NCI-H460 (cell line): ENCODE results near the gene SLC26A11. TPM values are rescaled to one million over a fixed set of nuclear protein-coding genes. Genes with fewer than 3 reads are reported as not detected.
"Not testable (repeated sequence)": the region's sequence is repeated elsewhere in the genome, so short reads cannot be mapped to it uniquely, and the experiment has no call there.

ENCODE experiments used
- DNase-seq: peaks from one replicate; pipeline ENCODE4 v3.0.0-alpha.2; 2016; ENCODE audit warnings: low read depth; ENCODE audit errors: extremely low read depth
- total RNA-seq: library from RNA; depleted of rRNA; stranded (reverse); fragments of >200 nt; shearing (Covaris generic); gene quantifications from 2 replicates; pipeline ENCODE4 v1.2.3, GENCODE V29; 2014

SLC26A11 gene
- total RNA-seq, 1 experiment from 2014 or later = 7.6 TPM

DNA sequence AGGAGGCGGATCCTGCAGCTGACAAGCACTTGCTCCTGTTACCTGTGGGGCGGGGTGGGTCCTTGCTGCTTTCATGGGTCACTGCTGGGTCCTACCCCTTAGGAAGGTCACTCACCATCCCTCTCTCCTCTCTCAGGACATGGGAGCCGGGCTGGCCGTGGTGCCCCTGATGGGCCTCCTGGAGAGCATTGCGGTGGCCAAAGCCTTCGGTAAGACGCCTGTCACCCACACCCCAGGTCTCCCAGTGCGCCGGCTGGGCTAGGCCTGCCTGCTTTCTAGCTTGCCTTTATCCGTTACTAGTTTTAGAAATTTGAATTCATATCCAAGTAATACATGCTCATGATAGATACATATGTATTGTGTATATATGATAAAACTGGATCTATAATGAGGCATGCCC, 17.2 kb downstream of the SLC26A11 start:
- DNase-seq = no peak

DNA sequence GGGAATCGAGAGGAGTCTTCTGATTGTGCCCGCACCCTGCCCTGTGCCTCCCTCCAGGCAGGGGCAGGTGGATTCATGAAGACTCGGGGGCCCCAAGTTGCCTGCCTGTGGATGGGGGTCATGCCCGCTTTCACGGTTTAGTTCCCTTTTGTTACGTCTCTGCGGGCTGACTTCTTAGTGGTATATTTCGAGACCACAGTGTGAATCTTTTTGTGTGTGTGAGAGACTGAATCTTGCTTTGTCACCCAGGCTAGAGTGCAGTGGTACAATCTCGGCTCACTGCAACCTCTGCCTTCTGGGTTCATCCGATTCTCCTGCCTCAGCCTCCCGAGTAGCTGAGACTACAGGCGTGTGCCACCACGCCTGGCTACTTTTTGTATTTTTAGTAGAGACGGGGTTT, 22.3 kb downstream of the SLC26A11 start:
- DNase-seq = no peak

DNA sequence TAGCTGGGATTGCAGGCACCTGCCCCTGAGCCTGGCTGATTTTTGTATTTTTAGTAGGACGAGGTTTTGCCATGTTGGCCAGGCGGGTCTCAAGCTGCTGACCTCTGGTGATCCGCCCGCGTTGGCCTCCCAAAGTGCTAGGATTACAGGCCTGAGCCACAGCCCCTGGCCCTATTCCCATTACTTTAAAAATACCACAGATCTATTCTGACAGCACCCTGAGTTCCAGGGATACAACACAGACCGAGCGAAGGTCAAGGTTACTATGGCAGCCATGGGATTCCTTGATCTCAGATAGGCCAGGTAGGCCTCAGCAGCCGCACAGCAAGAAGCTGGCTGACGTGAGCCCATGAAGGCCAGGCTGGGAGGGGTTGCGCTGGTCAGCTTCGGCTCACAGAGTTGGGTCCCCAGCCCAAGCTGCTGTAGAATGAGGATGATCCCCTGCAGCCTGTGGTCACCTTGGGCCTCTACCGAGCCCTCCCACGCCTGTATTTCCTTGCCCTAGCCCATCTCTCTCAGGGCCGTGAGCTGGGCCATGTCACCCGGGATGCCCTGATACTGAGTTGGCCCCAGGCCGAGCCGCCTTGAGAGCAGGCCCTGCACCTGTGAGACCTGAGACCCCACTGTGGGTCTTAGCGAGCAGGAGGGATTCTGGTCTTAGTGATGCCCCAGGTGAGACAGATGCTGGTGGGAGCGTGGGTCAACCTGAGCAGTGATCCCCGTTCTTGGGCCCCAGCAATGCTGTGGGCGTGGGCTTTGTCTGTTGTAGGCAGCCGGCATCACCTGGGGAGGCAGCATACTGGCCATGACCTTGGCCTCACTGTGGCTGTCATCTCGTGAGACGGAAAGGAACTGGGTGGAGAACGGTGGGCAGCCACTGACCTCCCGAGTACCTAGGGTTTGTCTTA, 23.6 kb downstream of the SLC26A11 start:
- no peak for DNase-seq

DNA sequence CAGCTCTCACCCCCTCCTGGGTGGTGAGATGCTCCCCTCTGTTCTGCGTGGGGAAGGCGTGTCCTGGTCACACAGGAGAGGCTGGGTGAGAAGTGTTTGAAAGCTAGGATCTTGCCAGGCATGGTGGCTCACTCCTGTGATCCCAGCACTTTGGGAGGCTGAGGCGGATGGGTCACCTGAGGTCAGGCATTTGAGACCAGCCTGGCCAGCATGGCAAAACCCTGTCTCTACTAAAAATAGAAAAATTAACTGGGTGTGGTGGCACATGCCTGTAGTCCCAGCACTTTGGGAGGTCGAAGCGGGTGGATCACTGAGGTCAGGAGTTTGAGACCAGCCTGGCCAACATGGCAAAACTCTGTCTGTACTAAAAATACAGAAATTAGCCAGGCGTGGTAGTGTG, 24.2 kb downstream of the SLC26A11 start:
- not testable (repeated sequence) for DNase-seq

DNA sequence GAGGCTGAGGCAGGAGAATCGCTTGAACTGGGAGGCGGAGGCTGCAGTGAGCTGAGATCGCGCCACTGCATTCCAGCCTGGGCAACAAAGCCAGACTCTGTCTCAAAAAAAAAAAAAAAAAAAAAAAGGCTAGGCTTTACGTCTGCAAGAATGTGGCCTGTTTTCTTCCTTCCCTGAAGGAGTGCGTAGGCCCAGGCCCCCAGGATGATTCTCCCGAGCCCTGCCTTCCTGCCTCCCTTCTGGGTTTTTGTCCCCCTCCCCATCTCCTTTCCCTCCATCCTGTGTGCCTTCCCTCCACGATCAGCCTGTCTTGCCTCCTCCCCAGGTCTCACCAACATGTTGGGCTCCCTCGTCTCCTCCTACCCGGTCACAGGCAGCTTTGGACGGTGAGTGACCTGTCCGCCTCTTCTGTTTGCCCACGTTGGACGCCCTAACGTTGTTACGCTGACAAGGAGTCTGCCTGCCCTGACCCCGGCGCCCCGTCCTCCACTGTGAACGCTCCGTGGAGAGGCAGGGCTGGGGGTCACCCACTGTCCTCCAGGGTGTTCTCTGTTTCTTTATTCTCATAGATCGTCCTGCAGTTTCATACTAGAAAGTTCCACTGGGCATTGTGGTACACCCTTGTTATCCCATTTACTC, 24.8 kb downstream of the SLC26A11 start:
- DNase-seq = no peak

DNA sequence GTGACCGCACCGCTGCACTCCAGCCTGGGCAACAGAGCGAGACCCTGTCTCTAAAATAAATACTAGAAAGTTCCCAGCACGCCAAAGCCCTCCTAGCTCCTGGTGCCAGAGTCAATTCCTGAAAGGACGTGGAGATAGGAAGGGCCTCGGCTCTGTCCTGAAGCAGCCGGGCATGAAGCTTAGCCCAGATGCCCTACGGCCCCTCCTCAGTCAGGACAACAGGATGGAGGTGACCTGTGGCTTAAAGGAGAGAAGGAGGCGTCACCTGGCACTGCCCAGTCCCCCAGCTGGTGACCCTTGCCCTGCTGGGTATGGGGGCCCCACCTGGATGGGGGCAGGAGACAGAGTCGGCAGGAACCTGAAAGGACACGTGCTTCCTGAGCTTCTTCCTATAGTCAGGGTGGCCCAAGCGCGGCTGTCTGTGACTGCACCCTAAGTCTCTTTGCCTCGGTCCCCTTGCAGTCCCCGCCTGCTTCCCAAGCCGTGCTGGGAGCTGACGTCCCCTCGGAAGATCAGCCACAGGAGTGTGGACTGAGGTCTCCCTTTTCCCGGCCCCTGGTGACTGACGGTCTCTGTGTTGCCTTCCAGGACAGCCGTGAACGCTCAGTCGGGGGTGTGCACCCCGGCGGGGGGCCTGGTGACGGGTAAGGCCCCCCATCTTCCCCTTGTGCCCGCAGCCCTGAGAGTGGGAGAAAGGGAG, 25.5 kb downstream of the SLC26A11 start:
- no peak for DNase-seq

DNA sequence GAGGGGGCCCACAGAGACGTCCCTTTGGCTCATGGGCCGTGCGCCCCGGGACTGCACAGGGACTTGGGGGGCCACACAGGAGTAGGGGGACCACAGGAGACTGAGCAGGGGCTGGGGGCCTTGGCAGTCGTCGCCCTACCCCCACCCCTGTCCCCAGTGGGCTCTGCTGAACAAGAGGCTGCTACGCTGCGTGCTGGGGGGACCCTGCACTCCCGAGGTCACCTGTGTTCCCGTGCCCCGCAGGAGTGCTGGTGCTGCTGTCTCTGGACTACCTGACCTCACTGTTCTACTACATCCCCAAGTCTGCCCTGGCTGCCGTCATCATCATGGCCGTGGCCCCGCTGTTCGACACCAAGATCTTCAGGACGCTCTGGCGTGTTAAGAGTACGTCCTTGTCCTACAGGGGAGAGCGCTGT, 26.0 kb downstream of the SLC26A11 start:
- no peak for DNase-seq

DNA sequence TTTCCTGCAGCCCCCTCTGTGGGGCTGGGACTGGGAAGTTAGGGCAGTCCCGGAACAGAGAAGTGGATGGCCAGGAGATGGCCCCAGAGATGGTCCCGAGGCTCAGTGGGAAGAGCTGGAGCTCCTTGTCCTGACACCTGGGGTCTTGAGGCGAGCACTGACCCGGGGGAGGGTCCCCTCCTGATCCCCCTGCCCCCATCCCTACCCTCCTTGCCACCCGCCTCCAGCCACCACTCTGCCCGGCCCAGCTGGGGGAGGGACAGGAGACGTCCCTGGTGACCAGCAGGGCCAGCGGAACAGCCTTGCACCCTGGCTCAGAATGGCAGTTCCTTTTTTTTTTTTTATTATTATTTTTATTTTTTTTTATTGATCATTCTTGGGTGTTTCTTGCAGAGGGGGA, 26.5 kb downstream of the SLC26A11 start:
- DNase-seq = no peak

DNA sequence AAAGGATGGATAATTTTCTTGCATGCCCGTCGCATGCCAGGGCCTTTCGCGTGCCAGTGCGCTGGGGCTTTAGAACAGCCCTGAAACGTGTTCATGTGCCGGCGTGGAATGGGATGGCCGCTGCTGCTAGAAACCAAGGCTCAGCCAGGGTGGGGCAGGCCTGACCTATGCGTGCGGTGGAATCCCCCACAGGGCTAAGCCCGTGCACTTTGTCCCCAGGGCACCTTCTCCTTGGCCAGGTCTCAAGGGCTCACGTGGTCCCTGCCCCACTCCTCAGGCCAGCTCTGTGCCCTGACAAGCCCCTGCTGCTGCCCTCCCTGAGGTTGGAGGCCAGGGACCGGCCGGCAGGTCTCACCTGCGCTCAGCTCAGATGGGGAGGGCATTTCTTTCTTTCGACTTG, 27.3 kb downstream of the SLC26A11 start:
- DNase-seq = no peak

DNA sequence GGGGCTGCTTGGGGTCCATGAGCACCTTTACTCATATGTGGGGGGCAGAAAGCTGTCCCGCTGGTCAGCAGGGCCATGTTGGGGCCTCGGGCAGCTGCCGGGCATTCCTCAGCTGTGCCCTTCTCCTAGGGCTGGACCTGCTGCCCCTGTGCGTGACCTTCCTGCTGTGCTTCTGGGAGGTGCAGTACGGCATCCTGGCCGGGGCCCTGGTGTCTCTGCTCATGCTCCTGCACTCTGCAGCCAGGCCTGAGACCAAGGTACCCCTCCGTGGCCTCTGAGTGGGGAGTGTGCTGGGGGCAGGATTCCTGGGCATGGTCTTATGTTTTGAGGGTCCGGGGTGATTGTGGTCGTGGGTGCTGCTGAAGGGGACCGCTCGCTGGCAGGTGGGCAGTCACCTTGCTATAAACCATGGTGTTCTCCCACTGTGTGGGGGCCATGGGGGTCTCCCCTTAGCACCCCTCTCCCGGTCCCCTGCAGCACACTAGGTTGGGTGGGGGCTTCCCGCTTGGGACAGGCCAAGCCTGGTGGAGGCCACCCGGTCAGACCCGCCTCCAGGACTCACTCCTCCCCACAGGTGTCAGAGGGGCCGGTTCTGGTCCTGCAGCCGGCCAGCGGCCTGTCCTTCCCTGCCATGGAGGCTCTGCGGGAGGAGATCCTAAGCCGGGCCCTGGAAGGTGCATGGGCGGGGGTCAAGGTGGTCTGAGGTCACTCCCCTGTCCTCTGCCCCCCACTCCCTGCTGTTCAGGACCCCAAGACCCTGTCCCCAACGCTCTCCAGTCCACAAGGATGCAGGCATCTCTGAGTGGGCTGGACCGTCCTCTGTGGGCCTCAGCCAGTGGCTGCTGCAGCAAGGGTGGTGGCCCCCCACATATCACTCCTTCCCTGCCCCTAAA, 28.0 kb downstream of the SLC26A11 start:
- no peak for DNase-seq

DNA sequence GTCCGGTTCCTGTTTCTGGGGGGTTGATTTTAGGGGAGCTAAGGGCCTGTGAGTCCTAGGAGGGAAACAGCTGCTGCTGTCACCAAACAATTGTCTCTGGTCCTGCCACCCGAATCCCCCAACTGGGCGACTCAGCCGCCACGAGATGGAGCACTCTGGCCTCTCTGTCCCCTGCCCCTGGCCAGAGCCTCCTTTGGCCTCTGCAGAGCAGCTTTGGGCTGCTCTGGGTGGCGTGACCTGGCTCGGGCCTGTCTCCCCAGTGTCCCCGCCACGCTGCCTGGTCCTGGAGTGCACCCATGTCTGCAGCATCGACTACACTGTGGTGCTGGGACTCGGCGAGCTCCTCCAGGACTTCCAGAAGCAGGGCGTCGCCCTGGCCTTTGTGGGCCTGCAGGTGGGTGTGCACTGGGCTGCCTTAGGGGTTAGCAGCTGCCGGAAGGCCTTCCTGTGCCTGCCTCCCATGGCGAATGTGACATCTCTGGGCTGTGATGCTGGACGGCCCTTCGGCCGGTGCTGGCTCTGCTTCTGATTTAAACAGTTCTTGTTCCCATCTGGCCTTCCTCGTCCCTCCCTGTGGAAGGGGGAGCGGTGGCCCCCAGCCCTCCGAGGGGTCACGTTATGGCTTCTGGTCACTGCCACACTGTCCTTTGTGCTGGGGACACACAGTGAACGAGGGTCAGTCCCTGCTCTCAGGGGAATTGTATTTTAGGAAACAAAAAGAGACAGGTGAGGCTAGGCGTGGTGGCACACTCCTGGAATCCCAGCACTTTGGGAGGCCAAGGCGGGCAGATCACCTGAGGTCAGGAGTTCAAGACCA, 28.9 kb downstream of the SLC26A11 start:
- no peak for DNase-seq

DNA sequence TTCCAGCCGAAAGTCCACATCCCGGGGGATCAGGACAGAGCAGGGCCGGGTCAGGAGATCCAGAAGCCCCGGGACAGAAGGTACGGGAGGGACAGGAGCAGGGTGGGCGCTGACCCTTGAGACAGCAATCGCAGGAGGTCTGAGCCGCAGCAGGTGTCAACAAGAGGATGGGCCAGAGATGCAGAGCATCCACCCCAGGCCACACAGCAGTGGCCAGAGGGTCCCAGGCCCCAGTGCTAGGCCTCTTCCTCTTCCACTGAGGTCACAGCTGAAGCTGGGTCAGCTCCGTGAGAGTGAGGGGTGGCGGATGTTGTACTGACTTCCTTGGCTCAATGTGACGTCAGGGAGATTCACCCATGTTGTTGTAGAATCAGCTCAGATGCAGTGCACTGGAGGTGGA, 31.7 kb downstream of the SLC26A11 start:
- DNase-seq = no peak

DNA sequence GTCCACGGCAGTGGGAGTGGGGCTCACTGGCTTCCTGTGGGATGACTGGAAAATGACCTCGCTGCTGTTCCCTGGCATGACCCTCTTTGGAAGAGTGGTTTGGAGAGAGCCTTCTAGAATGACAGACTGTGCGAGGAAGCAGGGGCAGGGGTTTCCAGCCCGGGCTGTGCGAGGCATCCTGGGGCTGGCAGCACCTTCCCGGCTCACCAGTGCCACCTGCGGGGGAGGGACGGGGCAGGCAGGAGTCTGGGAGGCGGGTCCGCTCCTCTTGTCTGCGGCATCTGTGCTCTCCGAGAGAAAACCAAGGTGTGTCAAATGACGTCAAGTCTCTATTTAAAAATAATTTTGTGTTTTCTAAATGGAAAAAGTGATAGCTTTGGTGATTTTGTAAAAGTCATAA, 32.6 kb downstream of the SLC26A11 start:
- peak; percentile 64 for DNase-seq

DNA sequence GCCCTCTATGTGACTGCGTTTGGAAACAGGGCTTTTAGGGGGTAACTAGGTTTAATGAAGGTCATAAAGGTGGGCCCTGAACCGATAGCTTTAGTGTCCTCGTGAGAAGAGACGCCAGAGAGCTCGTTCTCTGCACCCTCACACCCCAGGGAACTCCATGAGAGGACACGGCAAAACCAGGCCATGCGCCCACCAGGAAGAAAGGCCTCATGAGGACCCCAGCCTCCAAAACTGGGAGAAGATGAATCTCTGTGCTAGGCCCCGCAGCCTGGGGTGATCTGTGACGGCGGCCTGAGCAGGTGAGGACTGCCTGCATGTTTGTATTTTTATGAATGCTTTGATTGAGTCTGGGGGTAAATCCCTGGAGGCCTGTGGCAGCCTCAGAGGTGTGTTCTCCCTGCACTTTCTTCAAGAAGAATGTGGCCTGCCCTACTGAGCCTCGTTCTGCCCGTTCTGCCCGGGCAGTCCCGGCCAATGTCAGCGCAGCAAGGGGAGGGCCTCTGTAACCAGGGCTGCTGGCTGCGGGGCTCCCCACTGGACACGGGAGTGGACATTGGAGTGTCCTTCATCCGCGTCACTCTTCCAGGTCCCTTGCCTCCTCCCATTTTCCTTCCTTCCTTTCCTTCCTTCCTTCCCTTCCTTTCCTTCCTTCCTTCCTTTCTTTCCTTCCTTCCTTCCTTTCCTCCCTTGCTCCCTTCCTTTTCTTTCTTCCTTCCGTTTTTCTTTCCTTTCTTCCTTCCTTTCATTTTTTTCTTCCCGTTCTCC, 33.6 kb downstream of the SLC26A11 start:
- no peak for DNase-seq

DNA sequence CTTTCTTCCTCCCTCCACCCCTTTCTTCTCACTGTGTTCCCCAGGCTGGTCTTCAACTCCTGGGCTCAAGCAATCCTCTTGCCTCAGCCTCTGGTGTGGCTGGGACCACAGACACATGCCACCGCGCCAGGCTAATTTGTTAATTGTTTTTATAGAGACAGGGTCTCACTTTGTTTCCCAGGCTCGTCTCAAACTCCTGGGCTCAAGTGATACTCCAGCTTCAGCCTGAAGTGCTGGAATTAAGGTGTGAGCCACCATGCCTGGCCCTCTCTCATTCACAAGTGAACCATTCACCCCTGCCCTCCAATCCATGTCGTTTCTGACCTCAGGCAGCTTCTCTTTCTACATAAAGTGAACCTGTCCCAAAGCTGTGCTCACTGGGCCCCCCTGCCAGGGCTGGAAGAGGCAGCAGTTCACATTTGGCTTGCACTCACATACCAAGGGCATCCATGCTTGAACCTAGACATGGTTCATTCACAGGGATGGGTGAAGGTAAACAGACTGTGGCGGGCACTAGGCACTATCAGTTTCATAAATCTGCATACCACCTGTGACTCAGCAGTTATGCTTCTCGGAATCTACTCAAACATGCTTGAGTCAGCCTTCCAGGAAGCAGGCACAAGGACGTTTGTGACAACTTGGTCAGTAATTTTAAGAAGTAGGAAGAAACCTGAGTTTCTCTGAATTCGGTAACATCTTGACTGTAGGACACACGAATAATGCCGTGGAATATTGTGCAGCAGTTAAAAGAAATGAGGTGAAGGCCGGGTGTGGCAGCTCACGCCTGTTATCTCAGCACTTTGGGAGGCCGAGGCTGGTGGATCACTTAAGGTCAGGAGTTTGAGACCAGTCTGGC, 34.4 kb downstream of the SLC26A11 start:
- DNase-seq = peak; percentile 95

DNA sequence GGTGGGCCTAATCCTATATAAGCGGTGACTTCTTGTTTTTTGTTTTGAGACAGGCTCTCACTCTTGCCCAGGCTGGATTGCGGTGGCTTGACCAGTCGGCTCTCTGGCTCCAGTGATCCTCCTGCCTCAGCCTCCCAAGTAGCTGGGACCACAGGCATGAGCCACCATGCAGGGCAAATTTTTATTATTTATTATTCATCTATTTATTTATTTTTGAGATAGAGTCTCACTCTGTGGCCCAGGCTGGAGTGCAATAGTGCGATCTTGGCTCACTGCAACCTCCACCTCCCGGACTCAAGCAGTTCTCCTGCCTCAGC, 35.8 kb downstream of the SLC26A11 start:
- DNase-seq = no peak

DNA sequence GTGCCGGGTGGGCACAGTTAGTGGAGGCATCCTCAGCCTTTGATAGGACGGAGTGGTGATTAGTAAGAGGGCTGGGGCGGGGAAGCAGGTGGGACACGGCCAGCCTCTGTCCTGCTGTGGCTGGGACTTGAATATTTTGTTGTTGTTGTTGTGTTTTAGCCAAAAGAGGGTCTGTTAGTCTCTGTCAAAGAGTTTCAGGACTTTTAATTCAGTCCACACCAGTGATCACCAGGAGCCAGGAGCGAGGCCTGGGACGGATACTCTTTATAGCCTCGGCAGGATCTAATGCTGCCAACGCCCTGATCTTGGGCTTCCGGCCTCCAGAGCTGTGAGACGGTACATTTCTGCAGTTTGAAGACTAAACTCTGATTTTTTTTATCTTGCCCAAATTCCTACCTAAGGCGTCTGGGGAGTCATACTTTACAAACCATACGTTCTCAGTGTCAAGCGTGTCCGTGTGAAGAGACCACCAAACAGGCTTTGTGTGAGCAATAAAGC, 37.5 kb downstream of the SLC26A11 start:
- DNase-seq = no peak

DNA sequence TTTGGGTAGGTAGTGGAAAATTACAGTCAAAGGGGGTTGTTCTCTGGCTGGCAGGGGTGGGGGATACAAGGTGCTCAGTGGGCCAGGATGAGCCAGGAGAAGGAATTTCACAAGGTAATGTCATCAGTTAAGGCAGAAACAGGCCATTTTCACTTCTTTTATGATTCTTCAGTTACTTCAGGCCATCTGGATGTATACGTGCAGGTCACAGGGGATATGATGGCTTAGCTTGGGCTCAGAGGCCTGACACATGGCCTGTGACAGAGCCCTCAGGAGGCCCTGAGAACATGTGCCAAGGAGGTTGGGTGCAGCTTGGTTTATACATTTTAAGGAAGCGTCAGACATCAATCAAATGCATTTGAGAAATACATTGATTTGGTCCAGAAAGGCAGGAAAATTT, 38.1 kb downstream of the SLC26A11 start:
- not testable (repeated sequence) for DNase-seq
